HepG2 (cell line): ENCODE data around the gene USP36. TPM values are rescaled to one million over a fixed set of nuclear protein-coding genes. Genes with fewer than 3 reads are reported as not detected.

Experiments
- BCL6 ChIP-seq: IDR thresholded peaks from 2 replicates; pipeline ENCODE4 v1.6.1; 2016; ENCODE audit warnings: missing genetic modification reagents, missing compliant biosample characterization
- DDIT3 ChIP-seq: sonication (generic); formaldehyde crosslinking; IDR thresholded peaks from 2 replicates; pipeline ENCODE4 v1.4.0; 2020; ENCODE audit warnings: mild to moderate bottlenecking, missing genetic modification reagents
- FOXA1 ChIP-seq, 2 experiments: fragments of 450-650 bp in 1 of 2; sonication (generic) in 1 of 2; formaldehyde crosslinking in 1 of 2; IDR thresholded peaks; 2 replicates each; pipeline versions ENCODE4 v1.4.0 to v1.6.1; 2016 to 2020; ENCODE audit warnings: missing genetic modification reagents in 1 of 2
- HINFP ChIP-seq: sonication (generic); formaldehyde crosslinking; IDR thresholded peaks from 2 replicates; pipeline ENCODE4 v1.4.0; 2020; ENCODE audit warnings: low read depth, mild to moderate bottlenecking, missing genetic modification reagents
- MATR3 ChIP-seq: sonication (generic); formaldehyde crosslinking; IDR thresholded peaks from 2 replicates; pipeline ENCODE4 v1.4.0; 2020; ENCODE audit warnings: missing genetic modification reagents
- MED8 ChIP-seq: sonication (generic); formaldehyde crosslinking; IDR thresholded peaks from 2 replicates; pipeline ENCODE4 v1.8.1; 2023; ENCODE audit warnings: mild to moderate bottlenecking, missing genetic modification reagents; ENCODE audit not compliant: insufficient replicate concordance
- MLXIP ChIP-seq: sonication (generic); formaldehyde crosslinking; IDR thresholded peaks from 2 replicates; pipeline ENCODE4 v1.9.0; 2021; ENCODE audit warnings: missing genetic modification reagents, borderline replicate concordance
- PAWR ChIP-seq: sonication (generic); formaldehyde crosslinking; IDR thresholded peaks from 2 replicates; pipeline ENCODE4 v1.4.0; 2020; ENCODE audit warnings: missing genetic modification reagents, mild to moderate bottlenecking, borderline replicate concordance
- PAXIP1 ChIP-seq: sonication (generic); formaldehyde crosslinking; conservative IDR thresholded peaks from 2 replicates; pipeline ENCODE4 v1.4.0; 2020; ENCODE audit warnings: mild to moderate bottlenecking, missing genetic modification reagents, moderate library complexity
- ZBTB33 ChIP-seq: sonication (generic); formaldehyde crosslinking; IDR thresholded peaks from 2 replicates; pipeline ENCODE4 v1.4.0; 2020; ENCODE audit warnings: missing genetic modification reagents
- ZFP91 ChIP-seq: sonication (generic); formaldehyde crosslinking; IDR thresholded peaks from 2 replicates; pipeline ENCODE4 v1.9.0; 2022; ENCODE audit warnings: missing genetic modification reagents, mild to moderate bottlenecking, borderline replicate concordance
- ZNF552 ChIP-seq: sonication (generic); formaldehyde crosslinking; IDR thresholded peaks from 2 replicates; pipeline ENCODE4 v1.9.0; 2022; ENCODE audit warnings: missing genetic modification reagents, mild to moderate bottlenecking, borderline replicate concordance
- ZNF616 ChIP-seq: sonication (generic); formaldehyde crosslinking; IDR thresholded peaks from 2 replicates; pipeline ENCODE4 v1.5.0; 2020; ENCODE audit warnings: low read depth, mild to moderate bottlenecking, missing genetic modification reagents
- polyA plus RNA-seq, 8 experiments: library from polyadenylated mRNA; depleted of rRNA in 3 of 8; stranded (reverse) in 7 of 8; unstranded in 1 of 8; fragments of >200 nt; fragmentation: Illumina TruSeq in 4 of 8; extraction: Trizol in 4 of 8; gene quantifications; 2 replicates each; pipeline versions ENCODE4 v1.2.1 to v1.2.3, GENCODE V29; 2011 to 2016; ENCODE audit warnings: low read depth in 4 of 8, missing spikeins in 1 of 8, mixed read lengths in 1 of 8; ENCODE audit not compliant: insufficient read depth in 1 of 8
- total RNA-seq, 5 experiments: library from RNA; depleted of rRNA; stranded (reverse); fragments of >200 nt; fragmentation: Illumina TruSeq; extraction: Trizol; gene quantifications; 2 replicates each; pipeline ENCODE4 v1.2.3, GENCODE V29; 2016; ENCODE audit warnings: low read depth in 1 of 5

USP36 gene
- total and polyA plus RNA-seq, 2 of the 13 experiments (the other 11 are each of a cell fraction or from before 2014, with no cell fraction given), result 29.6 to 45.9 TPM

GRCh38 chr17:78831688-78832540, 8.7 kb downstream of the USP36 start (continued):
- TF ChIP-seq MED8 (no peak), ZNF552 (no peak), PAXIP1 (CRISPR knock-in tag) (peak; percentile 82), ZNF616 (0 out of 2 replicates have a peak, but pooled peaks have one; percentile 63), MATR3 (no peak), DDIT3 (CRISPR knock-in tag) (no peak), ZBTB33 (peak; percentile 62), MLXIP (CRISPR knock-in tag) (no peak), FOXA1 (IDR thresholded peaks at IDR 0.05) (no peak), FOXA1 (CRISPR knock-in tag; IDR thresholded peaks at IDR 0.05) (peak; percentile 68), BCL6 (CRISPR knock-in tag) (peak; percentile 54; the same call in 1 of the 2 replicates), ZFP91 (CRISPR knock-in tag) (peak; percentile 58), PAWR (no peak), HINFP (CRISPR knock-in tag) (peak; percentile 74; the same call in 1 of the 2 replicates)
